MM.1S (cell line): ENCODE results near the gene XRN1.

ENCODE experiments used
- DNase-seq: peaks from one replicate; pipeline ENCODE4 v3.0.0-alpha.2; 2015
- H2AFZ ChIP-seq: fragments of 300-600 bp; sonication (generic); 2 replicates; pipeline ENCODE4 v1.6.0; 2016; ENCODE audit warnings: antibody characterized with exemption, low read length
- H3F3A ChIP-seq: fragments of 300-600 bp; sonication (generic); 2 replicates; pipeline ENCODE4 v1.6.1; 2016; ENCODE audit warnings: mild to moderate bottlenecking, antibody characterized with exemption, low read length, moderate library complexity, mixed read lengths; ENCODE audit not compliant: insufficient read depth
- H3K27ac ChIP-seq: fragments of 300-600 bp; sonication (generic); 2 replicates; pipeline ENCODE4 v1.5.1; 2016; ENCODE audit warnings: mild to moderate bottlenecking, low read length
- H3K27me3 ChIP-seq: fragments of 300-600 bp; sonication (generic); replicated peaks from 2 replicates; pipeline ENCODE4 v1.6.0; 2016; ENCODE audit warnings: low read length; ENCODE audit not compliant: insufficient read depth
- H3K36me3 ChIP-seq: fragments of 300-600 bp; sonication (generic); replicated peaks from 2 replicates; pipeline ENCODE4 v1.6.1; 2016; ENCODE audit warnings: mild to moderate bottlenecking, low read length, mixed read lengths; ENCODE audit not compliant: insufficient read depth
- H3K4me1 ChIP-seq: fragments of 300-600 bp; sonication (generic); 2 replicates; pipeline ENCODE4 v1.6.1; 2016; ENCODE audit warnings: low read length, mixed read lengths
- H3K4me2 ChIP-seq: fragments of 300-600 bp; sonication (generic); 2 replicates; pipeline ENCODE4 v1.6.0; 2016; ENCODE audit warnings: low read depth, low read length
- H3K4me3 ChIP-seq: fragments of 300-600 bp; sonication (generic); 2 replicates; pipeline ENCODE4 v1.5.1; 2016; ENCODE audit warnings: low read length, mixed read lengths
- H3K79me2 ChIP-seq: fragments of 300-600 bp; sonication (generic); 2 replicates; pipeline ENCODE4 v1.6.1; 2016; ENCODE audit warnings: mixed run types, low read length, mixed read lengths
- H3K9ac ChIP-seq: fragments of 300-600 bp; sonication (generic); 2 replicates; pipeline ENCODE4 v1.6.1; 2016; ENCODE audit warnings: low read length, mixed read lengths
- H3K9me2 ChIP-seq: fragments of 300-600 bp; sonication (generic); replicated peaks from 2 replicates; pipeline ENCODE4 v1.6.1; 2016; ENCODE audit warnings: mild to moderate bottlenecking, low read length, mixed read lengths; ENCODE audit not compliant: insufficient read depth
- H3K9me3 ChIP-seq: fragments of 300-600 bp; sonication (generic); replicated peaks from 2 replicates; pipeline ENCODE4 v1.6.1; 2016; ENCODE audit warnings: mild to moderate bottlenecking, low read length, mixed read lengths; ENCODE audit not compliant: insufficient read depth
- H4K20me1 ChIP-seq: fragments of 300-600 bp; sonication (generic); 2 replicates; pipeline ENCODE4 v1.6.1; 2016; ENCODE audit warnings: mild to moderate bottlenecking, low read length, moderate library complexity, mixed read lengths; ENCODE audit not compliant: insufficient read depth
- CTCF ChIP-seq: fragments of 300-600 bp; sonication (generic); IDR thresholded peaks from 2 replicates; pipeline ENCODE4 v1.5.1; 2016; ENCODE audit warnings: antibody characterized with exemption, low read length, mixed read lengths
- EZH2 ChIP-seq: fragments of 300-600 bp; sonication (generic); optimal IDR thresholded peaks from 2 replicates; pipeline ENCODE3; 2017; ENCODE audit warnings: low read depth, mild to moderate bottlenecking, antibody characterized with exemption, low read length, mixed read lengths
- EZH2phosphoT487 ChIP-seq: fragments of 300-600 bp; sonication (generic); IDR thresholded peaks from 2 replicates; pipeline ENCODE4 v1.6.1; 2018; ENCODE audit warnings: antibody characterized with exemption, low read length

XRN1 gene

GRCh38 chr3:142447852-142448823, at the start of gene XRN1:
XRN1 (minus strand) TSS chr3:142448037; CDS start chr3:142447944, 93 bp downstream.
- Histone ChIP-seq H3K4me1 (peaks cover 8% of the 10 kb centered on the region; the same call in 1 of the 2 replicates), H3K27ac (peak within 1 kb of the TSS; percentile 94), H3K9ac (peak within 1 kb of the TSS; percentile 97), H3K4me3 (peak within 1 kb of the TSS; percentile 93), H3K36me3 (no peaks in the 10 kb centered on the region), H2AFZ (peak within 1 kb of the TSS; percentile 57), H3K4me2 (peak within 1 kb of the TSS; percentile 83), H4K20me1 (no peaks in the 10 kb centered on the region; the same call in 1 of the 2 replicates), H3K79me2 (peaks cover 47% of the 10 kb centered on the region), H3K9me3 (no peaks in the 10 kb centered on the region), H3K9me2 (no peaks in the 10 kb centered on the region), H3K27me3 (no peaks in the 10 kb centered on the region), H3F3A (peaks cover 28% of the 10 kb centered on the region)
- DNase-seq, result peak; percentile 95
- TF ChIP-seq CTCF, result no peak

GRCh38 chr3:142495103-142495502, 47.3 kb upstream of the XRN1 start:
- H3K4me3 ChIP-seq, result no peak overlapping the region
- no peaks in the 10 kb centered on the region for H3K9me2 ChIP-seq
- H3K9me3 ChIP-seq, result no peaks in the 10 kb centered on the region
- H4K20me1 ChIP-seq, result no peaks in the 10 kb centered on the region
- H3K9ac ChIP-seq, result no peak overlapping the region
- TF ChIP-seq EZH2, result no peak
- no peak for TF ChIP-seq EZH2phosphoT487
- no peak for TF ChIP-seq CTCF
- no peak overlapping the region for H3K27ac ChIP-seq
- no peaks in the 10 kb centered on the region for H3K27me3 ChIP-seq
- H3K4me2 ChIP-seq, result no peak overlapping the region
- H3F3A ChIP-seq, result no peaks in the 10 kb centered on the region
- H3K79me2 ChIP-seq, result no peaks in the 10 kb centered on the region
- H3K36me3 ChIP-seq, result no peaks in the 10 kb centered on the region; the same call in 1 of the 2 replicates
- no peaks in the 10 kb centered on the region for H3K4me1 ChIP-seq
- no peak for DNase-seq
- H2AFZ ChIP-seq, result no peak overlapping the region

- Histone ChIP-seq H3K27ac (no peak overlapping the region), H3K4me3 (no peak overlapping the region), H3K36me3 (peaks cover 6% of the 10 kb centered on the region; the same call in 1 of the 2 replicates), H3K9me2 (no peaks in the 10 kb centered on the region), H3K9ac (no peak overlapping the region), H3K79me2 (no peaks in the 10 kb centered on the region), H3K27me3 (no peaks in the 10 kb centered on the region), H4K20me1 (no peaks in the 10 kb centered on the region), H2AFZ (no peak overlapping the region), H3K4me1 (no peaks in the 10 kb centered on the region), H3K4me2 (no peak overlapping the region), H3F3A (no peaks in the 10 kb centered on the region), H3K9me3 (no peaks in the 10 kb centered on the region)
- TF ChIP-seq CTCF (no peak), EZH2phosphoT487 (no peak), EZH2 (no peak)
- no peak for DNase-seq
Measured at GRCh38 chr3:142492184-142492583, 44.3 kb upstream of the XRN1 start.
